Right ventricle myocardium inferior (tissue), 1 donor: Measurements from ENCODE around the gene ATP13A4. TPM values are rescaled to one million over a fixed set of nuclear protein-coding genes. Genes with fewer than 3 reads are reported as not detected.

Experiments
- ATAC-seq: fragments of 200-7000 bp; cut with Tn5 transposase; one replicate; pipeline ENCODE4 v1.9.1; 2020; ENCODE audit warnings: mild to moderate bottlenecking, moderate library complexity
- DNase-seq: peaks from one replicate; pipeline ENCODE4 v3.0.0; 2021; ENCODE audit errors: missing footprints
- intact Hi-C: fragments of 100-400 bp; cut with DNase I; formaldehyde crosslinking; loops from one replicate; pipeline ENCODE4 v1.11.0; 2022
- total RNA-seq: library from RNA; stranded (reverse); fragmentation: NEBNext Ultra II Directional; extraction: Animal tissue kit (Norgen Biotek cat#: 25700); gene quantifications from one replicate; pipeline ENCODE4 v1.2.1, GENCODE V29; 2021
- donor health status: DM: no; HTN: yes; CAD: no; lungs with severe emphysema.

ATP13A4 gene
- total RNA-seq, 1 donor from 2014 or later, result 0.38 TPM

DNA sequence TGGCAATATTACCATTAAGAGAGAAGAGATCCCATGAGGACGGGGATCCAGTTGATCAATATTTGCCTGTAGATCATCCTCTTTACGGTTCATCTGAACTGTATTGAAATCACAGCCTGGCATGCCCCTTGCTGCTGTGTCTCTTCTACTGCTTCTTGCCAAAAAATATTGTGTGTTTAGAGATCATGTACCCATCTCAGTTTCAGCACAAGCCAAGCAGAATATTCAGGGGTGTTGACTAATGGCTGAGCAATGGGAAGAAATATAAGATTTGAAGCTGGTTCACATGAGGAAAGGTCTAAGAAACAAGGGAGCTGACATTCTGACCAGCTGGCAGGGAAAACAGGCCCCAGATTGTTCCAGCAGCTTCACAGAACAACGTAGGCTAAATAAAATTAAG, 197.4 kb downstream of the ATP13A4 start:
- DNase-seq (no peak), ATAC-seq (no peak)
- intact Hi-C loops, result no loop called here

DNA sequence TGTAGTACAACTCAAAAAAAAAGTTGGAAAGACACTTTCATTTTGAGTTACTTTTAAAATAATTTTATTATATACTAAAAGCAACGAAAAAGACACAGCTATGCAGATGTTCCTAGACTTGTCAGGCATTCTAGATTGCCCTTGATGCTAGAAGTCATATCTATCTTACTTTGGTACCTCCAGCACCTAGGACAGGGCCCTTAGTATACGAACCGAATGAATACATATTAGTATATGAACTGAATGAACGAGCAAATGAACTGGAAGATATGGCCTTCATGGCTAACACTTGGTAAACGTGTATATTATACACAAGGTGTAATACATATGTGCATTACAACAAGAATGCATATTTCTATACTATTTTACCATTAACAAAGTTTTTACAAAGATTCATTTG, 200.3 kb downstream of the ATP13A4 start:
- intact Hi-C loops, result no loop called here
- ATAC-seq (no peak), DNase-seq (no peak)

Other genes with a start within 250 kb of the ATP13A4 start
- gene ATP13A5, start 176.1 kb downstream of the ATP13A4 start, total RNA-seq, result not detected
- 111 TPM for gene OPA1, start 38.3 kb upstream of the ATP13A4 start, total RNA-seq